MM.1S (cell line): ENCODE data around the gene LHPP.

Experiments used
- EZH2 ChIP-seq: fragments of 300-600 bp; sonication (generic); optimal IDR thresholded peaks from 2 replicates; pipeline ENCODE3; 2017; ENCODE audit warnings: low read depth, mild to moderate bottlenecking, antibody characterized with exemption, low read length, mixed read lengths
- TF ChIP-seq, protein P1 (sequence below): fragments of 300-600 bp; sonication (generic); IDR thresholded peaks from 2 replicates; pipeline ENCODE4 v1.5.1; 2016; ENCODE audit warnings: antibody characterized with exemption, low read length, mixed read lengths

DNA sequence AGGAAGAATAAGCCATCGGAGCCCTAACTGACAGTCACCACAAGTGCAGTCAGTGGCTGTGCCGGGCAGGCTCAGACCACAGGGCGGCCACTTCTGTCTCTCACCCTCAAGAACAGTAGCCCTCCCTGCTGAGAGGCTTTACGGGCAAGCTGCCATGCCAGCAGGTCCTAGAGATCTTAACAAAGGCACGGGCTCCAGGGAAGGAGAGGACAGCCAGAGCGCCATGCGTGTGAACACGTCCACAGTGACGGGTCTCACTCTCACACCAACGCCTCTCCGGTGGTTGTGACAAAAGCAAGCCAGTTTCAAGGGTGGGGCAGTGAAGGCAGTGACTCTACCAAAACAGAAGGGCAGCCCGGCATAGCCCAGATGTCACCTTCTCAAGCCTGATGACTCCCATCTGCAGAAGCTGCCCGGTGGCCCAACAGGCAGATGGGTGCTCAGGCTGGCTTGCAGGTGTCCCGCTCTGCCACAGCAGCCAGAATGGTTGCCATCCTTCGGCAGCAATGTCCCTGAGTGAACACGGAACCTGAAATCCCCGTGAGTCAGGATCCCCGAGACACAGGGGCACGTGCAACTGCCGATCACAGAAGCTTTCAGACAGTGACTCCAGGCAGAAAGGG is 180.6 kb downstream of the LHPP start:
- TF ChIP-seq, protein P1, sequence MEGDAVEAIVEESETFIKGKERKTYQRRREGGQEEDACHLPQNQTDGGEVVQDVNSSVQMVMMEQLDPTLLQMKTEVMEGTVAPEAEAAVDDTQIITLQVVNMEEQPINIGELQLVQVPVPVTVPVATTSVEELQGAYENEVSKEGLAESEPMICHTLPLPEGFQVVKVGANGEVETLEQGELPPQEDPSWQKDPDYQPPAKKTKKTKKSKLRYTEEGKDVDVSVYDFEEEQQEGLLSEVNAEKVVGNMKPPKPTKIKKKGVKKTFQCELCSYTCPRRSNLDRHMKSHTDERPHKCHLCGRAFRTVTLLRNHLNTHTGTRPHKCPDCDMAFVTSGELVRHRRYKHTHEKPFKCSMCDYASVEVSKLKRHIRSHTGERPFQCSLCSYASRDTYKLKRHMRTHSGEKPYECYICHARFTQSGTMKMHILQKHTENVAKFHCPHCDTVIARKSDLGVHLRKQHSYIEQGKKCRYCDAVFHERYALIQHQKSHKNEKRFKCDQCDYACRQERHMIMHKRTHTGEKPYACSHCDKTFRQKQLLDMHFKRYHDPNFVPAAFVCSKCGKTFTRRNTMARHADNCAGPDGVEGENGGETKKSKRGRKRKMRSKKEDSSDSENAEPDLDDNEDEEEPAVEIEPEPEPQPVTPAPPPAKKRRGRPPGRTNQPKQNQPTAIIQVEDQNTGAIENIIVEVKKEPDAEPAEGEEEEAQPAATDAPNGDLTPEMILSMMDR = no peak
- TF ChIP-seq EZH2 = no peak
